ENCODE results near the gene MYLK3. TPM values are rescaled to one million over a fixed set of nuclear protein-coding genes. Genes with fewer than 3 reads are reported as not detected.

The MYLK3 gene
- total and polyA plus RNA-seq, 3 donors from 2014 or later: 18.4 to 88.8 (median 63.4) TPM

DNA sequence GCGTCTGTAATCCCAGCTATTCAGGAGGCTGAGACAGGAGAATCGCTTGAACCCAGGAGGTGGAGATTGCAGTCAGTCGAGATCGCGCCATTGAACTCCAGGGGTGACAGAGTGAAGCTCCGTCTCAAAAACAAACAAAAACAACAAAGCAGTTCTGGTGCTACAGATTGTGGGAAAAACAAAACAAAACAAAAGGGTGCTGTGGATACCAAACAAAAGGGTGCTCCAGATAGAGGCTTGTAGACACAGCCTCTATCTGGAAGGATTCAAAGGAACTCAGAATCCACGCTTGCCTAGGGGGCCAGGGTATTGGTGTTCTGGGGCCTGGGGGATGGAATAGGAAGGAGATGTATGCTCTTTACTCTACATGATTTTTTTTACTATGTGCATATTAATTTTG is 2.5 kb downstream of the MYLK3 start:
- no peak overlapping the region for H3K4me3 ChIP-seq
- H3K4me1 ChIP-seq: peaks cover 15% of the 10 kb centered on the region
- no peaks in the 10 kb centered on the region for H3K9me3 ChIP-seq
- H3K27me3 ChIP-seq: no peaks in the 10 kb centered on the region
- intact Hi-C loops (cut with DNase I; ENCODE audit: low total_unique reads): no loop called here
- TF ChIP-seq, protein P1, sequence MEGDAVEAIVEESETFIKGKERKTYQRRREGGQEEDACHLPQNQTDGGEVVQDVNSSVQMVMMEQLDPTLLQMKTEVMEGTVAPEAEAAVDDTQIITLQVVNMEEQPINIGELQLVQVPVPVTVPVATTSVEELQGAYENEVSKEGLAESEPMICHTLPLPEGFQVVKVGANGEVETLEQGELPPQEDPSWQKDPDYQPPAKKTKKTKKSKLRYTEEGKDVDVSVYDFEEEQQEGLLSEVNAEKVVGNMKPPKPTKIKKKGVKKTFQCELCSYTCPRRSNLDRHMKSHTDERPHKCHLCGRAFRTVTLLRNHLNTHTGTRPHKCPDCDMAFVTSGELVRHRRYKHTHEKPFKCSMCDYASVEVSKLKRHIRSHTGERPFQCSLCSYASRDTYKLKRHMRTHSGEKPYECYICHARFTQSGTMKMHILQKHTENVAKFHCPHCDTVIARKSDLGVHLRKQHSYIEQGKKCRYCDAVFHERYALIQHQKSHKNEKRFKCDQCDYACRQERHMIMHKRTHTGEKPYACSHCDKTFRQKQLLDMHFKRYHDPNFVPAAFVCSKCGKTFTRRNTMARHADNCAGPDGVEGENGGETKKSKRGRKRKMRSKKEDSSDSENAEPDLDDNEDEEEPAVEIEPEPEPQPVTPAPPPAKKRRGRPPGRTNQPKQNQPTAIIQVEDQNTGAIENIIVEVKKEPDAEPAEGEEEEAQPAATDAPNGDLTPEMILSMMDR (IDR thresholded peaks at IDR 0.05): no peak
- TF ChIP-seq POLR2A (IDR thresholded peaks at IDR 0.05): no peak
- no peaks in the 10 kb centered on the region for H3K36me3 ChIP-seq (ENCODE audit: low read depth, missing control alignments)
- H3K27ac ChIP-seq: no peak overlapping the region
- 90 to 94% methylated on average over 7 of the region's 7 CpGs for WGBS, 2 donors
- no peak for DNase-seq

DNA sequence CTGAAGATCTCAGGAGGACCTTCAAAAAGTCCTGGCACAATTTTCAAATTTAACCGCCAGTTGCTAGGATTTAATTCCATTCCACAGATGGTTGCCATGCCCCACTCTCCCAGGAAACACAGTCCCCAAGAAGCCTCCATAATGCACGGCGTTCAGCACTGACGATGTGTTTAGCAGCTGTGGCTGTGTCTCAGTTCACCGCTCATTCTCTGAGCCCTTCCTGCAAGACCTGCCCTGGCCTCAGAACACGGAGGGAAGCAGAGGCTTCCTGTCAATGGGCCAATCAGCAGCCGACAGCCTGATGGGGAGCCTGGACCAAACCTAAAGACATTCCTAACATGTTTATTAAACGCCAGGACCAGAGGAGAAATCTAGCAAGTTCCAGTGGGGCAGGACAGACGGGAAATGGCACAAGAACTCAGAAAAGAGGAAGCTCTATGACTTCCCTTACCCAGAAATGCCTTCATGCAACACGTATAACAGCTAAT is 4.9 kb downstream of the MYLK3 start:
- H3K4me1 ChIP-seq: peaks cover 15% of the 10 kb centered on the region
- H3K27ac ChIP-seq: peak overlapping the region; percentile 65 to 70
- TF ChIP-seq, protein P1 (IDR thresholded peaks at IDR 0.05): no peak
- no peak for TF ChIP-seq POLR2A (IDR thresholded peaks at IDR 0.05)
- H3K36me3 ChIP-seq (ENCODE audit: low read depth, missing control alignments): no peaks in the 10 kb centered on the region
- no peaks in the 10 kb centered on the region for H3K9me3 ChIP-seq
- no peak overlapping the region for H3K4me3 ChIP-seq
- intact Hi-C loops (cut with DNase I; ENCODE audit: low total_unique reads): no loop called here
- peak; percentile 60 for DNase-seq
- no peaks in the 10 kb centered on the region for H3K27me3 ChIP-seq
- 19 to 20% methylated on average over 10 of the region's 10 CpGs for WGBS, 2 donors

DNA sequence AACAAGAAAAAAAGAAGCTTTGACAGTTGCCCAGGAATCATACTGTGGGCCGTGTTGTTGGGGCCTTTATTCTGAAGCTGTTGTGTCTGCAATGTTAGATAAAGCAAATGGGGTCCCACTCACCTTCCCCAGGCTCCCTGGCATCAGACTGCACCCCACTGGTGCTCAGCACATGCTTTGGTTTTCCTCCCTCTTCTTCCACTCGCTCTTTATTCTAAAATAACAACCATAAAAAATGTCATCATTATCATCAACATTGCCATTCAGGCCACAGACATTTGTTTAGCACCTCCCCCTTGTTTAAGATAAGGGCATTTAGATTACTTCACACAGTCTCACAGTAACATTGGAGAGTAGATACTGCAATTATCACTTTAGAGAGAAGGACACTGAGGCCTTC is 8.2 kb downstream of the MYLK3 start:
- TF ChIP-seq, protein P1 (IDR thresholded peaks at IDR 0.05): no peak
- no peak for TF ChIP-seq POLR2A (IDR thresholded peaks at IDR 0.05)
- no peak for DNase-seq

DNA sequence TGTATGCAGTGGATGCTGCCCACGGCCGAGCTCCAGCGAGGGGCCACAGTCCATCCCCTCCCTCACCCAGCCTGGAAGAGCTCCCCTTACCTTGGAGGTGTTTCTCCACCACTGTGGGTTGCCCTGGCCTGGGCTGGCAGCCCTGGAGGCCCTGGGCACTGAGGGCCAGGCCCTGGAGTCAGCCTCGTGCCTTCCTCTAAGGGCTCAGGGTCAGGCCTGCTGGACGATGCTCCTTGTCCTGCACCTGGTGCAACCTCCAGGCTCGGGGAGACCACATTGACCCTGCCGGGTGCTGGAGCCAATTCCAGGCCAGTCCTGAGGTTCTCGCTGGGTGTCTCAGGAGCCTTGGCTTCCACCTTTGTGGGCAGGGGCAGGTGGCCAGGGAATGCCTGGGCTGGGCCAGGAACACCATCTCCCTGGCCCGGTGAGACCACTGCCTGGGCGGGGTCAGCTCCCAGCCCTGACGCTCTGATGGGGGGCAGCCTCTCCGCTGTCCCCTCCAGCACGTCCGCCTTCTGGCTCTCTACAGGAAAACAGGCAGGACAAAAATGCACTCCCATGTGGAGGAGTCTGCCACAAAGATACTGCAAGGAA is 10.4 kb downstream of the MYLK3 start:
- intact Hi-C loops (cut with DNase I; ENCODE audit: low total_unique reads): no loop called here

More for the DNA sequence above, 8.2 kb downstream of the MYLK3 start:
- no peaks in the 10 kb centered on the region for H3K9me3 ChIP-seq
- H3K36me3 ChIP-seq (ENCODE audit: low read depth, missing control alignments): no peaks in the 10 kb centered on the region
- intact Hi-C loops (cut with DNase I; ENCODE audit: low total_unique reads): no loop called here
- H3K27ac ChIP-seq: no peak overlapping the region
- H3K4me3 ChIP-seq: no peak overlapping the region
- H3K27me3 ChIP-seq: no peaks in the 10 kb centered on the region
- peaks cover 12% of the 10 kb centered on the region for H3K4me1 ChIP-seq
- WGBS, 2 donors: 58 to 74% methylated on average over 2 of the region's 2 CpGs

More for the DNA sequence above, 10.4 kb downstream of the MYLK3 start:
- Histone ChIP-seq H3K4me1 (peaks cover 4% of the 10 kb centered on the region), H3K4me3 (peak overlapping the region in 1 of 2 donors; percentile 43), H3K36me3 (ENCODE audit: low read depth, missing control alignments) (no peaks in the 10 kb centered on the region), H3K27ac (peak overlapping the region in 1 of 2 donors; percentile 18), H3K27me3 (no peaks in the 10 kb centered on the region), H3K9me3 (no peaks in the 10 kb centered on the region)
- TF ChIP-seq, protein P1 (IDR thresholded peaks at IDR 0.05): no peak
- no peak for TF ChIP-seq POLR2A (IDR thresholded peaks at IDR 0.05)
- DNase-seq: peak; percentile 61
- WGBS, 2 donors: 52 to 58% methylated on average over 6 to 13 of the region's 14 CpGs
